HG03575 (cell line): ENCODE results near the gene SH2D3C.
"Not testable (repeated sequence)": the region's sequence is repeated elsewhere in the genome, so short reads cannot be mapped to it uniquely, and the experiment has no call there.

ENCODE experiments used
- ATAC-seq: cut with Tn5 transposase; IDR thresholded peaks from one replicate; pipeline ENCODE4 v1.9.1; 2021; ENCODE audit not compliant: unreplicated experiment, insufficient number of reproducible peaks, low FRiP score; ENCODE audit errors: extremely low read depth

SH2D3C gene

DNA sequence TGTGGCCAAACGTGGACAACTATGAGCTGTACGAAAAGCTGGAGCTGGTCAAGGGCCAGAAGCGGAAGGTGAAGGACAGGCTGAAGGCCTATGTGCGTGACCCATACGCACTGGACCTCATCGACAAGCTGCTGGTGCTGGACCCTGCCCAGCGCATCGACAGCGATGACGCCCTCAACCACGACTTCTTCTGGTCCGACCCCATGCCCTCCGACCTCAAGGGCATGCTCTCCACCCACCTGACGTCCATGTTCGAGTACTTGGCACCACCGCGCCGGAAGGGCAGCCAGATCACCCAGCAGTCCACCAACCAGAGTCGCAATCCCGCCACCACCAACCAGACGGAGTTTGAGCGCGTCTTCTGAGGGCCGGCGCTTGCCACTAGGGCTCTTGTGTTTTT lies 10.7 kb upstream of the SH2D3C start:
- no peak for ATAC-seq

DNA sequence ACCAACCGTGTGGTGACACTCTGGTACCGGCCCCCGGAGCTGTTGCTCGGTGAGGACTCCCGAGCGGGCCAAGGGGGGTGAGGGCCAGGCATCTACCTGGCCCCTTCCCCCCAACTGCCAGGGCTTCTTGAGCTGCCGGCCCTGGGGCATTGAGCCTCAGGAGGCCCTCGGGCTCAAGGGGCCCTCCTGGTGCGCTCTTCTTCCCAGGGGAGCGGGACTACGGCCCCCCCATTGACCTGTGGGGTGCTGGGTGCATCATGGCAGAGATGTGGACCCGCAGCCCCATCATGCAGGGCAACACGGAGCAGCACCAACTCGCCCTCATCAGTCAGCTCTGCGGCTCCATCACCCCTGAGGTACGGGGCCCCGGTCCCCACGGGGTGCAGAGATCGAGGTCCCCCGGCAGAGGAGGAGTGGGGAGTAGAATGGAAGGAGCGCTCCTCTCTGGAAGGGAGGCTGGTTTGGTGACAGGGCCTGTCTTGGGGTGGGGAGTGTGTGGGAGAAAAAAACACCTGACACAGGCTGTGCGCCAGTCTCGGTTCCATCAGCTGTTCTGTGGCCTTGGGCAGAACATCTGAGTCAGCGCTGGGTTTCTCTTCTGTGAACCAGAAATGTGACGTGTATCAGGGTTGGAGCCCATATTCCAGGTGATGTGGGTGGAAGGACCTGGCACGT lies 10.0 kb upstream of the SH2D3C start:
- ATAC-seq = no peak

GRCh38 chr9:127786773-127787104 lies 8.3 kb upstream of the SH2D3C start:
- ATAC-seq = no peak

- no peak for ATAC-seq
Measured at GRCh38 chr9:127785933-127786772, 7.7 kb upstream of the SH2D3C start, which contains the start of gene CDK9. Gene CDK9 (plus strand): TSS chr9:127786034. CDS start chr9:127786149, 115 bp downstream.

- no peak for ATAC-seq
Measured at GRCh38 chr9:127785023-127785932, 6.8 kb upstream of the SH2D3C start.

- ATAC-seq = no peak
Measured at GRCh38 chr9:127783111-127784008, 4.9 kb upstream of the SH2D3C start.

GRCh38 chr9:127781806-127782205 lies 3.3 kb upstream of the SH2D3C start:
- no peak for ATAC-seq

DNA sequence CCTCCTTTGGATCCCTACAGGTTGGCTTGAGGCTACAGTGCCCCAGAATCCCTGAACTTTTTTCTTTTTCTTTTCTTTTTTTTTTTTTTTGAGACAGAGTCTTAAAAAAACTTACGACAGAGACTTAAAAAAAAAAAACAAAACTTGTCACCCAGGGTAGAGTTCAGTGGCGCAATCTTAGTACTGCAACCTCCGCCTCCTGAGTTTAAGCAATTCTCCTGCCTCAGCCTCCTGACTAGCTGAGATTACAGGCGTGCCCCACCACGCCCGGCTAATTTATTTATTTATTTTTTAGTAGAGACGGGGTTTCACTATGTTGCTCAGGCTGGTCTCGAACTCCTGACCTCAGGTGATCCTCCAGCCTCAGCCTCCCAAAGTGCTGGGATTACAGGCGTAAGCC lies 2.4 kb upstream of the SH2D3C start:
- not testable (repeated sequence) for ATAC-seq

DNA sequence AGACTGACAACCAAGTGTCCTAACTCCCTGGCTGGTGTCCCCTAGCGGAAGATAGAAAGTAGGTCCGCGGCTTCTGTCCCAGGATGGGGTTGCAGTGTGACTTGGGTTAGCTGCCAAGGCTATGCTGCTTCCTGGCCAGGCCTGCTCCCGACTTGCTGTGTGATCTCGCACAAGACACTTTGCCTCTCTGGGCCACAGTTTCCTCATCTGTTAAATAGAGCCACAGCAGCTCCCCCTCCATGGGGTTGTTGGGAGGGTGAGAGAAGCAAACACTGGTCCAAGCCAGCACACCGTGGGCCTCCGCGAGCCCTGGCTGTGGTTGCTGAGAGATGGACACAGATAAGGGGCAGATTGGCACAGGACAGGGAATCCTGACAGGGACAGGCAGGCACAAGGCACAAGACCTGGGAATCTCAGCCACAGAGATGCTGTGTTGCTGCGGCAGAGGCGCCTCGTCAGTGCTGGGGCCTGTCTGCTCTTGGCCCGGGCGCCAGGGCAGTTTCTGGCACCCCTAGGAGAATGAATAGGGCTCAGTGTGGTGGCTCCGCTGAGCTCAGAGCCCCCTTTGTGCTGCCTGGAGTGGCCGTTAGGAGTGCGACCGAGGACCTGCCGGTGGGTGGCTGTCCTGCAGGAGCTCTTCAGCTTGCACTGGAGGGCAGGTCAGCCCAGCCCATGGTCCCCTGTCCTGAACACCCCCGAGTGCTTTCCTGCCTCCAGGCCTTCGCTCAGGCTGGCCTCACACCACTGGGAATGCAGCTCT lies 1.8 kb upstream of the SH2D3C start:
- ATAC-seq = no peak

GRCh38 chr9:127779136-127779981 lies 893 bp upstream of the SH2D3C start:
- no peak for ATAC-seq

DNA sequence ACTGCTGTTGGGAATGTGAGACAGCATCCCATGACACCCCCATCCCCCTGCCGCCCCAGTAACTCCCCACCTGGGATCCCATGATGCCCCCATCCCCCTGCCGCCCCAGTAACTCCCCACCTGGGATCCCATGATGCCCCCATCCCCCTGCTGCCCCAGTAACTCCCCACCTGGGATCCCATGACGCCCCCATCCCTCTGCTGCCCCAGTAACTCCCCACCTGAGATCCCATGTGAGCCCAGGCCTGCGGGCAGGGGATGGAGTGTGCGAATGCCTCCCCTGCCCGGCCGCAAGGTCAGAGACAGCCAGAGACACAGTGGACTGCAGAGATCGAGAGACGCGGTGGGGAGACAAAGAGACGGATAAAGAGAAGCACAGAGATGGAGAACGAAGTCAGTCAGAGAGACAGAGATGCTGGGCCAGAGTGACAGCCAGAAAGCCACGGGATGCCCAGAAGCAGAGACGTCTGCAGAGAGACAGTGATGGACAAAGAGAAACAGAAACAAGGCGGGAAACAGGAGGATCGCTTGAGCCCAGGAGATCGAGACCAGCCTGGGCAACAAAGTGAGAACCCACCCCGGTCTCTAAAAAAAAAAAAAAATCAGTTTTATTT lies 992 bp downstream of the SH2D3C start:
- no peak for ATAC-seq

GRCh38 chr9:127776924-127777289 lies 1.6 kb downstream of the SH2D3C start:
- no peak for ATAC-seq

GRCh38 chr9:127776195-127776923 lies 2.1 kb downstream of the SH2D3C start:
- ATAC-seq = no peak

DNA sequence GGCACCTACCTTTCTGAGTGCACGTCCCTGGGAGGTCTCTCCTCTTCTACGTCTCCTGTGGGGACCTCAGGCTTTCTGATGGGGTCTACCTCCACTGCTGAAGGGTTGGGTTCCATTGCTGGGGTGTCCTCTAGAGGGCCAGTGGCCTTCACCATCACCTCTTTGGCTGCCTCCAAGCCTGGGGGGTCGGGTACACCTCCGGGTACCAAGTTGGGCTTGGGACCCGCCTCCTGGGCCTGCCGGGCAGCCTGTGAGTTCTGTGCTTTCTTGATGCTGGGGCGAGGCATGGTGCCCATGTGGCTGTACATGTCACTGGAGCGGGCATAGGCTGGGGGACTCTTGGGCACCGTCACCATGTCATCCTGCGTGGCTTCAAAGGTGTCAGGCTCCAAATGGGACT lies 4.5 kb downstream of the SH2D3C start:
- no peak for ATAC-seq

- no peak for ATAC-seq
Measured at GRCh38 chr9:127773272-127773671, 5.2 kb downstream of the SH2D3C start.

DNA sequence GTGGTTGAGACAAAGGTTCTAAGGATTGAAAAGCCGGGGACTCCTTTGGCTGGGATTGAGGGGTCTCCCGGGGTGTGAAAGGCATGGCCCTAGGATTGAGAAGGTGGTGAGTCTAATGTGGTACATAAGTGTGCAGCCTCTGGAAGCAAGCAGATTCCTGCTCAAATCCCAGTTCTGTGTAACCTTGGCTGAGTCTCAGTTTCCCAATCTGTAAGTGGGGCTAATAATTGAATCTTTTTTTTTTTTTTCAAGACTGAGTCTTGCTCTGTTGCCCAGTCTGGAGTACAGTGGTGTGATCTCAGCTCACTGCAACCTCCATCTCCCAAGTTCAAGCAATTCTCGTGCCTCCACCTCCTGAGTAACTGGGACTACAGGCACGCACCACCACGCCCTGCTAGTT lies 5.9 kb downstream of the SH2D3C start:
- no peak for ATAC-seq
